ENCODE results near the gene COL6A5.
"Not testable (repeated sequence)": the region's sequence is repeated elsewhere in the genome, so short reads cannot be mapped to it uniquely, and the experiment has no call there.

COL6A5 gene, protein sequence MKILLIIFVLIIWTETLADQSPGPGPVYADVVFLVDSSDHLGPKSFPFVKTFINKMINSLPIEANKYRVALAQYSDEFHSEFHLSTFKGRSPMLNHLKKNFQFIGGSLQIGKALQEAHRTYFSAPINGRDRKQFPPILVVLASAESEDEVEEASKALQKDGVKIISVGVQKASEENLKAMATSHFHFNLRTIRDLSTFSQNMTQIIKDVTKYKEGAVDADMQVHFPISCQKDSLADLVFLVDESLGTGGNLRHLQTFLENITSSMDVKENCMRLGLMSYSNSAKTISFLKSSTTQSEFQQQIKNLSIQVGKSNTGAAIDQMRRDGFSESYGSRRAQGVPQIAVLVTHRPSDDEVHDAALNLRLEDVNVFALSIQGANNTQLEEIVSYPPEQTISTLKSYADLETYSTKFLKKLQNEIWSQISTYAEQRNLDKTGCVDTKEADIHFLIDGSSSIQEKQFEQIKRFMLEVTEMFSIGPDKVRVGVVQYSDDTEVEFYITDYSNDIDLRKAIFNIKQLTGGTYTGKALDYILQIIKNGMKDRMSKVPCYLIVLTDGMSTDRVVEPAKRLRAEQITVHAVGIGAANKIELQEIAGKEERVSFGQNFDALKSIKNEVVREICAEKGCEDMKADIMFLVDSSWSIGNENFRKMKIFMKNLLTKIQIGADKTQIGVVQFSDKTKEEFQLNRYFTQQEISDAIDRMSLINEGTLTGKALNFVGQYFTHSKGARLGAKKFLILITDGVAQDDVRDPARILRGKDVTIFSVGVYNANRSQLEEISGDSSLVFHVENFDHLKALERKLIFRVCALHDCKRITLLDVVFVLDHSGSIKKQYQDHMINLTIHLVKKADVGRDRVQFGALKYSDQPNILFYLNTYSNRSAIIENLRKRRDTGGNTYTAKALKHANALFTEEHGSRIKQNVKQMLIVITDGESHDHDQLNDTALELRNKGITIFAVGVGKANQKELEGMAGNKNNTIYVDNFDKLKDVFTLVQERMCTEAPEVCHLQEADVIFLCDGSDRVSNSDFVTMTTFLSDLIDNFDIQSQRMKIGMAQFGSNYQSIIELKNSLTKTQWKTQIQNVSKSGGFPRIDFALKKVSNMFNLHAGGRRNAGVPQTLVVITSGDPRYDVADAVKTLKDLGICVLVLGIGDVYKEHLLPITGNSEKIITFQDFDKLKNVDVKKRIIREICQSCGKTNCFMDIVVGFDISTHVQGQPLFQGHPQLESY (N-terminal part only)

DNA sequence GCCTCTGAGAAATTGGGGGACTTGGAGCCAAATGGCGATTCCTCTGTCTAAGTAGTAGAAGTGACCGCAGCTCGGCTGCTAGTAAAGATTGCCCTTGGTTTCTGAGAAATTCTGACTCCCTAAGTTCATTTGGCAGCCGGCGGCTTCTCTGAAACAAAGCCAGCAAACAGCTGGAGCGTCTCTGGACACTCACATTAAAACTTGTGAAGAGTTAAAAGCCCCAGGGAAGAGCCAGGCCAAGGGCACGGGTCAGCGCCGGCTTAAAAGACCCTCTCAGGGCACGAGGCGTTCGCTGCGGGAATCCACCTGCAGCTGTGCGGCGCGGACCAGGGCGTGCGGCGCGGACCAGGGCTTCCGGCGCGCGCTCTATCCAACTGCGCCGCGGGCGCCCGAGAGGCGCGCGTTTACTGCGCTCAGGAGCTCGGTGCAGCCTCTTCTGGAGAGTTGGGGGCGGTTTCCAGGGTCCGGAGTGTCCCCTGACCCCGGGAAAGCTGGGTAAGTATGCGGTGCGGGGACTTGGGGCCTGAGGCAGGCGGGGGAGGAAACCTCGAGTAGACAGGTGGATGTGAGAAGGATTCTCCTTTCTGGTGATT lies at the start of gene COL6A5:
TSS of gene COL6A5 (plus strand) at position 186 of the 593 bp plus-strand sequence. CDS start 27,967 bp downstream, outside the sequence.
- DNase-seq (ENCODE audit: low spot score): no peak

GRCh38 chr3:130299531-130299930 lies 45.9 kb upstream of the COL6A5 start:
- no peak for DNase-seq (ENCODE audit: low spot score)

DNA sequence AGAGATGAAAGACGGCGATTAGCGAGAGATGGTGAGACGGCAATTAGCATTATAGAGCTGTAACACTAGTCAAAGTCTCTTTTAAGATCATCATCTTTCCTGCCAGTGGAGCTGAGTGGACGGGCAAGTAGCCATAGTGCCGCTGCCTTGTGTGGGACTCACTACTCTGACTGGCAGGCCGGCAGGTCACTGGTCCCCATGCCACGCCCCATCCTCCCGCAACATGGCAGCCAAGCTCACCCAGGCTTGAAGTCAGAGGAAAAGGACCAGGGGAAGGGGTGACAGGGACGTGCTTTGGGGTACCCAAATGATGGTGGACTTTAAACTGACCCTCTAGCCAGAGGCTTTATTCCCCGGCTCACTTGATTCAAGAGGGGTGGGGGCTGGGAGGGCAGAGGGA lies 44.6 kb upstream of the COL6A5 start:
- DNase-seq (ENCODE audit: low spot score): no peak

GRCh38 chr3:130310109-130310508 lies 35.4 kb upstream of the COL6A5 start:
- DNase-seq (ENCODE audit: low spot score): no peak

- DNase-seq (ENCODE audit: low spot score): no peak
Measured at GRCh38 chr3:130312374-130312773, 33.1 kb upstream of the COL6A5 start.

DNA sequence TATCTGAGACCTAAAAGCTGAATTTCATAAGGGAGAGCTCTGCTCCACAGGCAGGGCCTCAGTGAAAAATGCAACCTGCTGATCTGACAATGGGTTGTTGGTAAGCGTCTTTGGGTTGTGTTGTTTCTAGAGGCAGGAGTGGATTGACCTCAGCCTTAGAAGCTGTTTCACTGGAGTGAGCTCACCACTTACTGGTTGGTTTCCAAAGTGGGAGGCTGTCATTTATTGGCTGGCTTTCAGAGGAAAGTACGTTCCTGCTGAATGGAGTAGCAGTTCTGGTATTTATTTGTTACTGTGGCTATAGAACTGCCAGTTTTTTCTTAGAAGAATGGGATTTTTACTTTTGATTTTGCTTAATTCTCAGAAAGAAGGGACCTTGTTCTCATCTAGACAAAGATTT lies 29.3 kb upstream of the COL6A5 start:
- no peak for DNase-seq (ENCODE audit: low spot score)

GRCh38 chr3:130323503-130323902 lies 22.0 kb upstream of the COL6A5 start:
- DNase-seq (ENCODE audit: low spot score): no peak

- no peak for DNase-seq (ENCODE audit: low spot score)
Measured at GRCh38 chr3:130340766-130341165, 4.7 kb upstream of the COL6A5 start.

DNA sequence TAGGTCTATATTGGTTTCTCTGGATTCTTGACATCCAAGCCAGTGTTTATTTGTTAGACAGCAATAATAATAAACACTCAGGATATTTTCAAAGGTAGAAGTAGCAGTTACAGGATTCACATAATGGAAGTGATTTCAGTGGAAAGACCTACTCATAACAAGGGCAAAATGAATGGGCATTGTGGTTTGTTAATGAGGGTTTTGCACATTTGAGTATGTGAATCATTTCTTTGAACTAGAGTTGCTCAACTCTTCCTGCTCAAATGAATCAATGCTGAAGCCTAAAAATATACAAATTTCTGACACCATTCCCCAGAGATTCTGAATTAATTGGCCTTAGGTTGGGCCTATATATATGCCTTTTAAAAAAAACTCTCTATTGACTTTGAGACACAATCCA lies 4.1 kb upstream of the COL6A5 start:
- no peak for DNase-seq (ENCODE audit: low spot score)

GRCh38 chr3:130341882-130342281 lies 3.6 kb upstream of the COL6A5 start:
- no peak for DNase-seq (ENCODE audit: low spot score)

DNA sequence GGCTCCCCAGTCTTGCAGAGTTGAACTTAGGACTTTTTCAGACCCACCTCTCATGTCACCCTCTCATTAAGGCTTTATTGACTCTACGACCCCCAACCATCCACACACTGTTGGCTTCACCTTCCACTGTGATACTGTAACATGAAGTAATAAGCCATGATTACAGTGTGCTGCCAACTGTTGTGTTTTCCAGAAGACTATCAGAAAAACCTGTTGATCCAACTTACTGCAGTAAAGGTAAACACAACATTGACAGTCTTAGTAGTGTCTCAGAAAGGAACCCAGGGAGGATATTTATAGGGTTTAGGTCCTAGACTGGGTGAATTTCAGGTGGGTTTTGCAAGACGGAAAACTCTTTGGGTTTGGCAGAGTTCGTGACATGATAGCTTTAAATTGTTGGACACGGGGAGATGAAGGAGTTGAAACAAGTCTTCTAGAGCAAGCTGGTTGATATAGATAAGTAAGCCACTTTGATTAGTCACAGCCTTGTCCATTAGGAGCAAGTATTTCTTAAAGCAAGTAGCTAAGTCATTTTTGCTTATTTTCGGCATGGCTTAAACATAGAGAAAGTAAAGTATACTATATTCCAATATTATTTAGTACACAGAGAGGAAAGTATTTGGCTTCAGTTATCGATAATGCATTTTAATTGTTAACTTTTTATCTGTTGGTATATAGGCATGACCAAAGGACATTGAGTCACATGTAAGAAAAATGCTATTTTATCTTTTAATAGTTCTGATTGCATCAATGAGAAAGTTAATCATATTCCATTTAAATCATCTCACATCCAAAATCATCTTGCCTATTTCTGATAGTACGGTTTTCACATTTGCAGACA lies 2.4 kb upstream of the COL6A5 start:
- DNase-seq (ENCODE audit: low spot score): peak; percentile 55

DNA sequence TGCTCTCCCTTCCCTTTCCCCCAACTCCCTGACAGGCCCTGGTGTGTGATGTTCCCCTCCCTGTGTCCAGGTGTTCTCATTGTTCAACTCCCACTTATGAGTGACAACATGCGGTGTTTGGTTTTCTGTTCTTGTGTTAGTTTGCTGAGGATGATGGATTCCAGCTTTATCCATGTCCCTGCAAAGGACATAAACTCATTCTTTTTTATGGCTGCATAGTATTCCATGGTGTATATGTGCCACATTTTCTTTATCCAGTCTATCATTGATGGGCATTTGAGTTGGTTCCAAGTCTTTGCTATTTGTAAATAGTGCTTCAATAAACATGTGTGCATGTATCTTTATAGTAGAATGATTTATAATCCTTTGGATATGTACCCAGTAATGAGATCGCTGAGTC lies 2.8 kb downstream of the COL6A5 start:
- DNase-seq (ENCODE audit: low spot score): not testable (repeated sequence)

DNA sequence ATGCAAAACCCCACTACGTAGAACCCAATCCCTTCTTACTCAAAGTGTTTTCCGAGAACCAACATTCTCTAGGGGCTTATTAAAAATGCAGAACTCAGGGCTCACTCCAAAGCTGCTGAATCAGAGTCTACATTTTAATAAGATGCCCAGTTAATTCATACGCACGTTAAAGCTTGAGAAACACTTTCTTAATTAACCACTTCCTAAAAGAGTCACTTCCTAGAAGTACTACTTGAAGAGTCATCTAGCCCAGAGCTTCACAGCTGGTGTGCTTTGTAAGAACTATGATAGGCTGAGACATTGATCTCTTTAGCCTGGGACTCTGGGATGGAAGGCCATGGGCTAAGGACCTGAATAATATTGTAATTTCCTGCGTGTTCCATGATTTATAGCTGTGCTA lies 9.0 kb downstream of the COL6A5 start:
- DNase-seq (ENCODE audit: low spot score): no peak

DNA sequence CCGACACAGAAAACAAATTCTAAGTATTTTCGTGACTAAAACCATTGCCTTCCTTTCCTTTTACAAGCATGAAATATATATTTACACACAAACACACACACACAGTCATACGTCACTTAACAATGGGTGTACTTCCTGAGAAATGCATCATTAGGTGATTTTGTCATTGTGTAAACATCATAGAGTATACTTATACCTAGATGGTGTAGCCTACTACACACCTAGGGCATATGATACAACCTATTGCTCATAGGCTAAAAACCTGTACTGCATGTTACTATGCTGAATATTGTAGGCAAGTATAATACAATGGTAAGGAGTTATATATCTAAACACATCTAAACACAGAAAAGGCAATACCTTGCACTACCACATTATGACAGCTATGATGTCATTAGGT lies 28.6 kb downstream of the COL6A5 start:
- DNase-seq (ENCODE audit: low spot score): no peak

GRCh38 chr3:130374908-130375307 lies 29.4 kb downstream of the COL6A5 start:
- peak; percentile 13 for DNase-seq (ENCODE audit: low spot score)

DNA sequence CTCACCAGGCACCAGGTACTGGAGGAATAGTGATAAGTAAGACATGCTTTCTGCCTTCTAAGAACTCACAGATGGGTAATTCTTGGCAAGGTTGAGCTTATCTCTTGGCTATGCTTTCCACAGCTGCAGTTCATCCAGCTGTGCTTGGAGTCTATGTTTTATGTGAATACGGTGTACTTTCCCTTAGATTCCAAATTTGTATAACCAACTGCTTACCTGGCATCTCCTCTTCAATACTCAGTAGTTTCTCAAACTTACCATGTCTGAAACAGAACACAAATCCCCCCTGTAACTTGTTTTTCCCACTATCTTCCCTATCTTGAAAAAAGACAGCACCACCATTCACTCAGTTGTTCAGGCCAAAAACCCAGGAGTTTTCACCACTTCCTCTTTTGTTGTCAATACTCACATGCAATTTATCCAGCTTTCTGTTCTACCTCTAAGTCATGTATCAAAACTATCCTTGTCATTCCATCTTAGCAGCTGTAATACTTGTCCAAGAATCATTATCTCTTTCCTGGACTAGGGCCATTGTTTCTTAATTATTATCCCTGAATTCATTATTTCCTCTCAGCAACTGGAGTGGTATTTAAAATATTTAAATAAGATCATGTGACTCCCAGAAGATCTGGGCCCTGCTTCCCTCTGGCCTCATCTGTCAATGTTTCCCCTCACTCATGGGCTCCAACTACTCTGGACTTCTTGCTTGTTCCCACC lies 32.6 kb downstream of the COL6A5 start:
- DNase-seq (ENCODE audit: low spot score): peak; percentile 27

DNA sequence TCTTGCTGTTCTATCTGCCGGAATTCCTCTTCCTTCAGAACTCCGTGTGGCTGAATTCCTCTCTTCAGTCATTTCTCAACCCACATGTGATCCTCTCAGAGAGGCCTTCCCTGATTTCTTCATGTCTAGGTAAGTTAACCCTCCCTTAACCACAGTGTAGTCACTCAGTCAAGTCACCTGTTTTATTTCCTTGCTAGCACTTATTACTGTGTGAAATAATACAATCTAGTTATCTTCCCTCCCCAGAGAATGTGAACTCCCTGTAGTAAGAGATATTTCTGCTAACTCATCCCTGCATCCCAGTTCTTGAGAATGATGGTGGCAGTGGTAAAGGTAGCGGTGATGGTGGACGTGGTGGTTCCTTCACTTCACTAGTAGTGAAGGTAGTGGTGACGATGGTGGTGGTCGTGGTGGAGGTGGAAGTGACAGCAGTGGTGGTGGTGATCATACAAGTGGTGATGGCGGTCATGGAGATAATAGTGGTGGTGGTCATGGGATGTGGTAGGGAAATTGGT lies 33.3 kb downstream of the COL6A5 start:
- no peak for DNase-seq (ENCODE audit: low spot score)

- DNase-seq (ENCODE audit: low spot score): no peak
Measured at GRCh38 chr3:130379274-130379673, 33.8 kb downstream of the COL6A5 start.

DNA sequence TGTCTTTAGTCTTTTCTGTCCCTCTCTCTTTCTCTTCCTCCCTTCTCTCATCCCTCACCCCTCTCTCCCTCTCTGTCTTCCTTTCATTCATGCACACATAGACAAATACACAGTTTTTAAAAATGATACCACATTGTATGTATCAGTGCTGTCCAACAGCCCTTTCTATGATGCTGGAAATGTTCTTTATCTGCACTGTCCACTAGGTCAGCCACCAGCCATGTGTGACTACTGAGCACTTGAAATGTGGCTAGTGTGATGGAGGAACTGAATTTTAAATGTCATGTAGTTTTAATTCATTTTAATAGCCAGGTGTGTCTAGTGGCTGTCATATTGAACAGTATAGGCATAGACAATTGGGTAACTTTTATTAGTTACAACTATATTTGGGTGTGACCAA lies 34.9 kb downstream of the COL6A5 start:
- no peak for DNase-seq (ENCODE audit: low spot score)

DNA sequence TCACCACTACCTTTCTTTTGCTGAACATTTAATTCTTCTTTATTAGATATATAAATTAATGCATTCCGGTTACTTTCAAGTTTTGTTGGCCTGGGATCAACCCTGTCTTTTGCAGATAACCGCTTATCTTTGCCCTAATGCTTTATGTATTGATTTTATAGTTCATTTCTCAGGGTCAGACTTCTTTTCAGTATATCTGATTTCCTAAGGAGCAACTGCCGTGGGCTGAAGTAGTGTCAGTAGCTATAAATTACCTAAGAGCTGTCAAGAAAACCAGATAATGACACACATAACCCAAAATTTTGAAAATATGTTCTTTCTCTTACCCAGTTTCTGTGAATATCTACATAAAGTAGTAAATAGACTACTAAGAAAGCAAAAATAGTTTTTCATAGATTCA lies 38.0 kb downstream of the COL6A5 start:
- DNase-seq (ENCODE audit: low spot score): no peak

Data from hematopoietic multipotent progenitor cell treated with erythropoietin and hydrocortisone succinate and interleukin-3 and kit ligand, for 17 days (in vitro differentiated cells).